ENCODE results near the gene GCSH. TPM values are rescaled to one million over a fixed set of nuclear protein-coding genes. Genes with fewer than 3 reads are reported as not detected.
"Not testable (repeated sequence)": the region's sequence is repeated elsewhere in the genome, so short reads cannot be mapped to it uniquely, and the experiment has no call there.

The GCSH gene
- total RNA-seq (2014; rRNA removed) = 32.3 and 35.0 TPM in 2 replicates
- 16.9 TPM for polyA plus RNA-seq (2012)

DNA sequence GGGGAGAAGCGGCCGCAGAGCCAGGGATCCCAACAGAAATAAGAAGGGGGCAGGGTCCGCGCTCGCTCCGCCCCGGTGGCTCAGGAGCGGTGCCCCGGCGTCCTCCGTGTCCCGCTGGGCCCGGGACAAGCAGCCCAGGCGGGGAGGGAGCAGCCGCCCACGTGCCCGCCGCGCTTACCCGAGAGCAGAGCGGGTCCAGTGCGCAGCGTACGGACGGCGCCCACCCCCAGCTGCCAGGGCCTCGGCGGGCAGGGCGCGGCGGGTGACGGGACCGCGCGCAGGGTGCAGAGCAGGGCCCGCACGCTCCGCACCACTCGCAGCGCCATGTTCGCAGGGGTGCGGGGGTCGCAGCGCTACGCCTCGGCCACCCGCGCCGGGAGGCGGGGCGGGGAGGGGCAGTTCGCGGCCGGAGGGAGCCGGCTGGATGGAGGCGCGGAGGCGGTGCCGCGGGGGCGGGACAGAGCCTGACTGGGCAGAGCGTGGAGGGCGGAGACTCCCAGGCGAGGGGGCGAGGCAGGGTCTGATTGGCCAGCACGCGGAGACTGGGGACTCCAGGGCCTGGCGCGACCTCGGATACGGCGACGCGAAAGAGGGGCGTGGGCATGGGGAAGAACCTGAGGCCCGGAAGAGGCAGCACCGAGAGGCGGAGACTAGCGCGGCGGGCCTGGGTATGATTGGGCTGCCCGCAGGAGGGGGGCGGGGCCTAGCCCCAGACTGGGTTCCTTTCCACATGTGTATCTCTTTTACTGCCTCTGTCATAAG, at the start of gene GCSH:
GCSH (minus strand) TSS at position 443 of the 762 bp plus-strand sequence; CDS start at position 326, 117 bp downstream.
- peak; percentile 97 for DNase-seq (ENCODE audit: low read depth)

DNA sequence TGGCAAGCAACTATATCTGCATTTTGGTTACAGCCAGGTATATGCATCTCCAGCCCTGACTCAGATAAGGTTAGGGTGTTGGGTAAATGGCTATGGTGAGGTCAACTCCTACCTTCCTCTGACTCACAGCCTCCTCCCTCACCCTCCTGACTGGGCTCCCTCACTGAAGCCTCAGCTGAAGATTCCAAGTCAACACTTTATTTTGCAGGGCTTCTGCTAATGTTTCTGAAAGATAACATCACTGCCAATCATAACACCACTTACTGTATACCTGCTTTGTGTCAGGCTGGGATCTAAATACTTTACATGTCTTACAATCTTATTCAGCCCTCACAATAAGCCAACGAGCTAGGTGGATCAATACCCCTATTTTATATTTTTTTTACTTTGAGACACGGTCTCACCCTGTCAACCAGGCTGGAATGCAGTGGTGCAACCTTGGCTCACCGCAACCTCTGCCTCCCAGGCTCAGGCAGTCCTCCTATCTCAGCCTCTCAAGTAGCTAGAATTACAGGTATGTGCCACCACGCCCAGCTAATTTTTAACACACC, 47.8 kb upstream of the GCSH start:
- DNase-seq (ENCODE audit: low read depth) = no peak

DNA sequence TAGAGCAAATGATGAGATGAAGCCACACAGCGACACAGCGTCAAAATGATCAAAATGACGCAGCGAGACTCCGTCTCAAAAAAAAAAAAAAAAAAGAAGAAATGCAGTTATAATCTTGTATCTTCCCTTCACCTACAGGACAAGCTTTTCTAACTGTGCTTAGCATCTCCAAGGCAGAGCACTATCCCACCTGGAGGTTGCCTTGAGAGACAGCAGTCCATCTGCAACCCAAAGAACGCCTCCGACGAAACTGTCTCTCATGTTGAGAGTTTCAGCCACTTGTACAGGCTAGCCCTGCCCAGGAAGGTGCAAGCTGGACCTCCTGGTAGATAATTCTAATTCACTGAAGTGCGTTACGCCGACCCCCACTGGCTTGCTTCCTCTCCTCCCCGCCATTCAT, 46.7 kb upstream of the GCSH start:
- no peak for DNase-seq (ENCODE audit: low read depth)

DNA sequence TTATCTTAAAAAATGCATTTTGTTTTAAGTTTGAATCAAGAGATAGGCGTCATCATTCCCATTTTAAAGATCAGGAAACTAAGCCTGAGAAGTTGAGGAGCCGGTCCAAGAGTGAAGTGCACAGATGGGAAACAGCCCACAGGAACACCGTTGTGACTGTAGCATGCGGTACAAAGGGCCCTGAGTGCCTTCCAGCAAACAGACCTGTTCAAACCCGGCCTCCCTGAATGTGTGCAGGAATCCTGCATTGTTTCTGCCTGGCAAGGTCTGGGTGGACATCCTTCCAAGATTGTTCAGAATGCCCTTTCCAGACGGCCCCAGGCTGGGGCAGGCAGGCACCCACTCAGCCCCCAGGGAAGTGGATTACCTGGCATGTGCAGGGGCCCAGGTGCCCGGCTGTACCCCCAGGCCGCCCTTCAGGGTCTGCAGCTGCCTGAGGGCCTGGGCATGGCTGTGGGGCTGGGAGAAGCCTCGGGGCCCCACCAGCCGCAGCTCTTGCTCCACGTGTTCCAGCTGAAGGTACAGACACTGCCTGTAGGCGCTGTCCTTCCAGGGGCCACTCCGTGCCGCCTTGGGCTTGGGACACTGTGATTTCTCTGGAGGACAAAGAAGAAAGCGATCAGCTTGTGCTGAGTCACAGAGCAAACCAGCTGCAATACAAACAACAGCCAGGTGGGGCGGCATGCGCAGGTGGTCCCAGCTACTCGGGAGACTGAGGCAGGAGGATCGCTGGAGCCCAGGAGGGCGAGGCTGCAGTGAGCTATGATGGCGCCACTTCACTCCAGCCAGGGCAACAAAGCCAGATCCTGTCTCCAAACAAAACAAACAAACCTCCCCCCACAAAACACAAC, 45.0 kb upstream of the GCSH start:
- DNase-seq (ENCODE audit: low read depth) = no peak

DNA sequence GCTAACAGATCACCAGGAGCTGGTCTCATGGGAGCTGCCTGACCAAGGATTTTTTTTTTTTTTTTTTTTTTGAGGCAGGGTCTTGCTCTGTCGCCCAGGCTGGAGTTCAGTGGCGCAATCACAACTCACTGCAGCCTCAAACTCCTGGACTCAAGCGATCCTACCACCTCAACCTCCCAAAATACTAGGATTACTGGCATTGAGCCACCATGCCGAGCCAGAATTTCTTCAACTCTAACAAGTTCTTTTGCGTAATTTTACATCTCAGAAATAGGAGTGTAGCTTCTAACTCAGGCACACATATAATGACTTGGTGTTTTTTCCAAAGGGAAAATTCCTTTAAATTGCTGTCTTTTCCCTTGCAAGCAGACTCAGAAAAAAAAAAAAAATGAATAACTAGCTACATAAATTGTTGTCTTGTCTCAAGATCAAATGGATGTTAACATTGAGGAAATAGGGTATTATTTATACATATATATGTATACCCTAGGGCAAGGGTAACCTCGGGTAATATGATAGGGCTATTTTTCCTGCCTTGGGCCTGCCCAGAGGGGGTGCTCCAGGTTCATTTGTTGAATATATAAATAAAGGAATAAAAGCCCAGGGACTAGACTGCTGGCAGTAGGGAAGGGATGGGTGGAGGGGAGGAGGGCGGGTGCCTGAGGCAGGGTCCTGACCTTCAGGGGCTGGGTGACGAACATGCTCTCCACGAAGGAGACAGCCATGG, 42.8 kb upstream of the GCSH start:
- no peak for DNase-seq (ENCODE audit: low read depth)

DNA sequence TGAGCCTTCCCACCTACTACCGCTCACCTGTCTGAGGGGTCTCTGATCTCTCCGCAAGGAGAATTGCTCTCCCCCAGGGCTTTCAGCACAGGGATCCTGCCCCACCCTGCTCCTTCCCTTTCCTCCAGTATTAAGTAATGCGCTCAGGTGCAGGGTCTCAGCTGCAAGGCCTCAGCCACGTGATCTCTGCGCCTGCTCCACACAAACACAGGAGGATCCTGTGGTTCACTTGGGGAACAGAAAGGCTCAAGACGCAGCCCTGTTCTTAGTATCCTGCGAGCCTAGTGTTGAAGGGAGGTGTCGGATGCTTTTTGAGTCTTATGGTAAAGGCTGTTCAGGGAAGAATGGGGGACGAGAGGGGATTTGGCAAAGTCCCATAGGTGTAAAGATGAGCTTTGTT, 41.6 kb upstream of the GCSH start:
- DNase-seq (ENCODE audit: low read depth) = no peak

DNA sequence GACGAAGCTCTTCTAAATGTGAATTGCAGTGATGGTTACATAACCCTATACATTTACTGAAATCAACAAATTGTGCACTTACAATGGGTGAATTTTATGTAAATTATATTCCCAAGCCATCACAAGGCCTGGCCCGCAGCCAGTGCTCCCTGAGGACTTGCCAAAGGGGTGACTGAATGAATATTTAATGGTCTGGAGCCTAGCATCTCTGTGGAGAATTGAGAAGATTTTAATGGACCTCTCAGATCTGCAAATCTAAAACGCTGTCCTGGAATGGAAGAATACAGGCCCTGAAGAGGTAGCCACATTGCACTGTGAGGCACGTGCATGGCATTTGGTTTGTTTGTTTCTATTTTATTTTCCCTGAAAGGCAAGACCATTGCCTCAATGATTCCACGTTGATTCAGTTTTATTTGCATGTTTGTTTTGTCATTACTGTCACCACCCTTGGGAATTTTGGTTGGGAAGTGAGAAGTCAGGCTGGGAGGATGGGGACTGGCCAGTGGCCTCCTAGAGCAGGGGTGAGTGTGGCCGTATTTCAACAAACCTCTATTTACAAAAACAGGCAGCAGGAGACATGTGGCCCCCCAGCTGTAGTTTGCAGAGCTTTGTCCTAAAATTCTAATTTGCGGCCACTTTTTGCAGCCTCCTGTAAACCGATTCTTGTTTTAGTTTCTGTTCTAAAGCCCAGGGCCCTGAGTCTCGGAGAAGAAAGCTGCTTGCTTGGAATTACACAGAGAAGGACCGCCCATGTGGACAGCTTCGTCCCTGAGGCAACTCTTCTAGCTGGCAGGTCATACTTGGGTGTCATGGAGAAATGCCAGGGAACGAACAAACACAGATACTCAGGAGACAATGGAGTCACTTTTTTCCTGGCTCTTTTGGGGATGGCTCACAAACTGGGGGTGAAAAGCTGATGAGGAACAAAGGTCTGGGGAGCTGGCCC, 40.5 kb upstream of the GCSH start:
- peak; percentile 10 for DNase-seq (ENCODE audit: low read depth)

DNA sequence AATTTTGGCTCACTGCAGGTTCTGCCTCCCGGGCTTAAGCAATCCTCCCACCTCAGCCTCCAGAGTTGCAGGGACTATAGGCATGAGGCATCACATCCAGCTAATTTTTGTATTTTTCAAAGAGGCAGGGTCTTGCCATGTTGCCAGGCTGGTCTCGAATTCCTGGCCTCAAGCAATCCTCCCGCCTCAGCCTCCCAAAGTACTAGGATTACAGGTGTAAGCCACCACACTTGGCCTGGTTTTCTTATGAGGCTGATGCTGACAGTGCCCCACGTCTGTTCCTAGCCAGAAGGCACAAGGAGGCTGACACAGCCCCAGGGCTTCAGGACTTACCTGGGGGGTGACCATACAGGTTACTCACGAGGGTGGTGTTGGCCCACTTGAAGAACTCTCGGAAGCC, 33.9 kb upstream of the GCSH start:
- DNase-seq (ENCODE audit: low read depth) = no peak

DNA sequence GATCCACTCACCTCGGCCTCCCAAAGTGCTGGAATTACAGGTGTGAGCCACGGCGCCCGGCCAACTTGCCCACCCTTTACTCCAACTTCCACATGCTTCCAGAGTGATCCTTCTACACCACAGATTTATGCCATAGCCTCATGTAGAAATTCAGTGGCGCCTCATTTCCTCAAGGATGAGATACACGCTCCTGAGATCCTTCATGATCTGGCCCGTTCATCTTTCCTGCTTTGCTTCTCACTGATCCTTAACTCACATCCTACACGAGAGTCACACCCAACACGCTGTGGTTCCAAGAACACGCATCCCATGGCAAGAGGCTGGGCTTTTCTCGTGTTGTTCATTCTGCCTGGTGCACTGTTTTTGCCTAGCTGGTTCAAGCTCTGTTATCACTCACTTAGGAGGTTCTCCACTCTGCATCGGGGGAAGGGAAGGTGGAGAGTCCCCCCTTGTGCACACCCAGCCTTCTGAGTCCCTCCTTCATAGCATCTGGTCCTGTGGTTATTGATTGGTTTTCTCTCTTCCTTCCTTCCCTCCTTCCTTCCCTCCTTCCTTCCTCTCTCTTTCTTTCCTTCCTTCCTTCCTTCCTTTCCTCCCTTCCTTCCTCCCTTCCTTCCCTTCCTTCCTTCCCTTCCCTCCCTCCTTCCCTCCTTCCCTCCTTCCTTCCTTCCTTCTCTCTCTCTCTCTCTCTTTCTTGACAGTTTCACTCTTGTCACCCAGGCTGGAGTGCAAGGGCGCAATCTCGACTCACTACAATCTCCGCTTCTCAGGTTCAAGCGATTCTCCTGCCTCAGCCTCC, 32.7 kb upstream of the GCSH start:
- no peak for DNase-seq (ENCODE audit: low read depth)

DNA sequence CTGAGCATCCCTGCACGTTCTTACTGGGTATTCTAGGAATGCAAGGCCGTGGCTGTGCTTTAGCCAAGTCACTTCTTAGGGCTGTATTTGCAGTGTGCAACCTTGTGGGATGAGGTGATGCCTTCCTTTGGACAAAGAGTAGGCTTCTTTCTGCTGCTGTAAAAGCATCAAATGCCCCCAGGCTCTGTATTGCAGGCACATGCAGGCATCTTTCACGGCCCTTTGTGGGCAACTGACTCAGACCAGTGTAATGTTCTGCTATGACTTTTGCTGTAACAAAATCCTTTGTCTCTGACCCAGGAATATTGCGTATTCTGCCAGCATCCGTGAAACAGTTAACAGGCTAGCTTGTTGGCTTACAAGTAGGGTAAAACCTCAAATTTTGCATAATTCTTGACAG, 30.9 kb upstream of the GCSH start:
- peak; percentile 57 for DNase-seq (ENCODE audit: low read depth)

DNA sequence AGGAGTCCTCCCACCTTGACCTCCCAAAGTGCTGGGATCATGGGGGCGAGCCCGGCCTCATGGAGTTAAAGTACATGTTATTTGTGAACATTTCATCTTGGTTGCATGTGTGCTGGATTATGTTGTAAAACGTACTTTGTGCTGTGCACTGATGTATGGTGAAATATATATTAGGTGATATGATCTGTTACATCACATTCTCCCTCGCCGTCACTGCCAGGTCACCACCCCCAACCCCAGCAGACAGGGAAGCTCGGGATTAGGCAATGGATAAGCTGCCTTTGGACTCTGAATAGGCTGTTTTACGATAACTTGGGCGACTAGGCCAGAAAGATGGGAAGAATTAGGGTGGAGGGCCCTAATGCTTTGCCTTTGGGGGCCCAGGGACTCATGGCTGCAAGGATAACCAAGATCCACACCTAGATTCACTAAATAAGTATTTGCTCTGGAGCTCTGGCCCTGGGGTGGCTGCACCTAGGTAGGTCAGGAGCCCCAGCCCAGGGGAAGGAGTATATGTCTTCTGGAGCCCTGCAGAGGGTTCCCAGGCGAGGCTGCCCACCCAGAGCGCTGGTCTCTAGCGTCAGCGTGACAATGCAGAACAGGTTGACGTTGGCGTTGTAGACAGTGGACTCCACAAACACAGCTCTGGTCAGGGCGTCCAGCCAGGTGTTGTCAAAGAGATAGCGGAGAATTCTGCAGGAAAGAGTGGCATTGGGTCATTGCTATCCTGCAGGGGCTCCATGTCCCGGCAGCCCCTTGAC, 27.1 kb upstream of the GCSH start:
- no peak for DNase-seq (ENCODE audit: low read depth)

DNA sequence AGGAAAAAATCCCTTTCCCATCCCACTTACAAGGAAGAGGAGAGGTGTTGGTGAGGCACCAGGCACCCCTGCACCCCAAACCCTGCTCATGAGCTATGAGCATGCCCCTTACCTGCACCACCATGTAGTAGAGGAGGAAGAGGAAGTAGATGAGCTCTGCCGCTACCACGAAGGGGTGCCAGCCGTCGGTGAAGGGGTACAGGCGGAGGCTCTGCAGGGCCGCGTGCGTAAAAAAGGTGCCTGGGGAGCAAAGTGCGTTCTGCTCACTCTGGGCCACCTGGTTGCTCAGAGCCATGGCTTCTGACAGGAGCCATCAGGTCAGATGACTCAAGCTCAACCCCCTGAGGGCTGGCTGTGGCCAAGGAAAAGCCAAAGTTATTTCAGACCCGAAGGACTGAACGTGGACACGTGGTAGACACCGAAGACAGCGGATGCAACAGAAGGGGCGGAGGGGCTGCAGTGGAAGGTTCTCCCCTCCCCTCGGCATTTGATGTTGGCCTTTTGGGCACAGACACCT, 25.3 kb upstream of the GCSH start:
- no peak for DNase-seq (ENCODE audit: low read depth)

DNA sequence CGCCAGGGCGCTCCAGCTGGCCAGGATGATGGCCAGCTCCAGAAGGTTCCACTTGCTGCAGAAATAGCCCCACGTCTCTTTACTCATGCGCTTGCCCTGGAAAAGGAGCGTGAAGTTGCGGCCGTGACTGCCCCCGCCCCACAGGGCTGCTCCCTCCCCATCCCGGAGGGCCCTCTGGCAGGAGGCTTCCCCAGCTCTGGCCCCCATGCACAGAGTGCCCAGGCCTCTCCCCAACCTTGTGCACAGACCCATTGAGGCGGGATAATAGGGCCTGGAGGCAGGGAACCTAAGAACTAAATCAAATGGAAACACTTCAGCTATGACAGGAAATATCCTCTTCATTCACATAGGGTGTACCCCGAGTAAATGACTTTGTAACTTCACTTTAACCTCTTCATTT, 21.2 kb upstream of the GCSH start:
- no peak for DNase-seq (ENCODE audit: low read depth)

DNA sequence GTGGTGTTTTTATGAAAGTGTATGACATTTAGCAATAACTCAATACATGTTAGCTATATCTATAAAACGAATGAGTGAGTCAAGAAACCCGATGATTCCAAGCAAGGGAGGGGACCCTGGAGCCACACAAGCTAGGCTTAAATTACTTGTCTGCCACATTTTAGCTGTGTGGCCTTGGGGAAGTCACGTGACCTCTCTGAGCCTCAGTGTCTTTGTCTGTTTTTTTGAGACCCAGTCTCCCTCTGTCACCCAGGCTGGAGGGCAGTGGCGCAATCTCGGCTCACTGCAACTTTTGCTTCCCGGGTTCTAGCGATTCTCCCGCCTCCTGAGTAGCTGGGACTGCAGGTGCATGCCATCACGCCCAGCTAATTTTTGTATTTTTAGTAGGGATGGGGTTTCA, 20.1 kb upstream of the GCSH start:
- DNase-seq (ENCODE audit: low read depth) = no peak

DNA sequence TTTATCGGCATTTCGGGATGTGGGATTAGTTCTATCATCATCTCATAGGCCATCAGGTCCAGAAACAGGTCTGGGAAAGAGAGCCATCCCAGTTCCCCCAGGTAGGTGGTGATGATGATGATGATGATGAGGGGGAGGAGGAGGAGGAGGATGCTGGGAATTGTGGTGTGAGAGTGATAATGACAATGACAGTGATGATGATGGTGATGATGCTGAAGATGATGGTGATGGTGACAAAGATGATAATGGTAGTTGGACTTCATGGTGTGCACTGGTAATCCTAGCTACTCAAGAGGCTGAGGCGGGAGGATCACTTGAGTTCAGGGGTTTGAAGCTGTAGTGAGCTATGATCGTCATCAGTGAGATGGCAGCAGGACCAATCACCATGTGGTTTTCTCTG, 16.3 kb upstream of the GCSH start:
- no peak for DNase-seq (ENCODE audit: low read depth)

DNA sequence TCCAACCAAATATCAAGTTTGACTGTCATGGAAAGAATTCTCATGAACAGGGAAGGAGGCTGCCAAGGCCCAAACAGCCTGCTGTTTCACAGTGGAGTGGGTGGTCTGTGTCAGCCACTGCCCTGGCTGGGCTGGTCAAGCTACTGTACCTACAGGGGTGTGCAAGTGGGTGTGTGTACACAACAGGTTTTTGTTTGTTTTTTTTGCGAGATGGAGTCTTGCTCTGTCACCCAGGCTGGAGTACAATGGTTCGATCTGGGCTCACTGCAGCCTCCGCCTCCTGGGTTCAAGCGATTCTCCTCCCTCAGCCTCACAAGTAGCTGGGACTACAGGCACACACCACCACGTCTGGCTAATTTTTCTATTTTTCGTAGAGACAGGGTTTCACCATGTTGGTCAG, 13.1 kb upstream of the GCSH start:
- DNase-seq (ENCODE audit: low read depth) = not testable (repeated sequence)

DNA sequence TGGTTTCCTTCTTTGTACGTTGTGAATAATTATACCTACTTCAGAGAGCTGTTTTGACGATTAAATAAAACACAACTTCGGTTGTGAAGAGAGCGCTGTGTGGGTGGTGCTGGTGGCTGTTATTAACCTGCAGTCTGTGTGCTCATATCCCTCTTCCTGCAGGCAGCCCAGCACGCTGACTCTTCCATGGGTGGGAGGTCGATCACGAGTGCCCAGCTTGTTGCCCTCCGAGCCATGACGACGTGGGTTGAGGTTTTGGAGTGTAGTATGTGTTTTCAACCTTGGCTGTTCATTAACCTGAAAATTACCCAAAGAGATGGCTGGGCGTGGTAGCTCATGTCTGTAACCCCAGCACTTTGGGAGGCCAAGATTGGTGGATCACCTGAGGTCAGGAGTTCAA, 11.3 kb upstream of the GCSH start:
- DNase-seq (ENCODE audit: low read depth) = no peak

DNA sequence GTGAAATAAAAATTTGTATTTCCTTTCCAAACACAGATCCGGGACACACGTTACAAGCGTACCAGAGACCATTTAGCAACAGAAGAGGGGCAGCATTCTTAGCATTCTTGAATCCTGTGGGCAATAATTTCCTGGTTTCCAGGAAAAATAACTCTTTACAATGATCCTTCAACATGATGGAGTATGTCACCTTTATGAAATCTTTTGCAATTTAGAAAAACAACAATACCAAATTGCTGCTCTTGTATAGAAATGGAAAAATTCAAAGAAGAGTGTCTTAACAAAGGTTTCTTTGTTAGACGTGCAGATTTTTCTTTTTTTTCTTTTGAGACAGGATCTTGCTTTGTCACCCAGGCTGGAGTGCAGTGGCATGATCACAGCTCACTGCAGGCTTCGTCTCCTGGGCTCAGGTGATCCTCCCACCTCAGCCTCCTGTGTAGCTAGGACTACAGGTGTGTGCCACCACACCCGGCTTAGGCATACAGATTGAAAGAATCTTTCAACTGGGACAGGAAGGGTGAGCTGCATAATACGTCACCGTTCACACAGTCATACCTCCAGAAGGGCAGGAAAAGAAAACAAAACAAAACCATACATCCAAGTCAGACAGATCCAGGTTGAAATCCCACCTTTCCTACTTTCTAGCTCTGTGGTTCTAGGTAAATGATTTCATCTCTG, 10.8 kb upstream of the GCSH start:
- DNase-seq (ENCODE audit: low read depth) = no peak
